NOMO-1 treated with DMSO at 0.1 percent for 48 hours (cell line): ENCODE measurements around the gene CST3.
"Not testable (repeated sequence)": the region's sequence is repeated elsewhere in the genome, so short reads cannot be mapped to it uniquely, and the experiment has no call there.

Experiments
- DNase-seq: peaks from one replicate; lab custom pipeline; 2025; ENCODE audit not compliant: unreplicated experiment; lab: John Stamatoyannopoulos, UW

Gene CST3

DNA sequence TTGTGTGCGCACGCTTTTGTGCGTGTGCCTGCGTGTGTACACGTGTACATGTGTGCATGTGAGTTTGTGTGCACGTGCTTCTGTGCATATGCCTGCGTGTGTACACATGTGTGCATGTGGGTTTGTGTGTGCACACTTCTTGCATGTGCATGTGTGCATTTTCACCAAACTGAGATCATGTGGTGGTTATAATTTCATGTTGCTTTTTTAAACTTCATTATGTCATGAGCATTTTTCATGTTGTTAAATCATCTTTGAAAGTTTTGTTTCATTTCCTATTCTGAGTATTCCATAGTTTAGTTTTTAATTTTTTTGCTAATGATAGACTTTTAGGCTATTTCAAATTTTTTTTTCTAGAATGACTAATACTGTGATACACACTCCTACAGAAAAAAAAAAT is 6.4 kb upstream of the CST3 start:
- no peak for DNase-seq

DNA sequence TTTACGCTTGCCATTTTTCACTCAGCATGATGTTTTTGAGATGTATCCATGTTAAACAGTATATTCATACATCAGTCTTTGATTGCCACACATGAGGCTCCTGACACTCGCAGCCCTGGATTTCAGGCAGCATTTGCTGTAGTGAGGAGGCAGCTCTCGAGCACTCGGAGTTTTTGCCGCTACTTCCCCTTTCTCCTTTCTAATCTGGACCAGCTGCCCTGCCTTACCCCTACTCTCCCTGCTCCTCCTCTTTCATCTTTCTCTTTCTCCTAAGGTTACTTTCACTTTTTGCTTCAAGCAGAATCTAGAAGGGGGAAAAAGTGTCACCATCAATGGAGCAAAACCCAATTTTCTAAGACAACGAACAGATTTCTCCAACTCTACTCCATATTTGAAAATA is 5.9 kb upstream of the CST3 start:
- peak; percentile 79 for DNase-seq

DNA sequence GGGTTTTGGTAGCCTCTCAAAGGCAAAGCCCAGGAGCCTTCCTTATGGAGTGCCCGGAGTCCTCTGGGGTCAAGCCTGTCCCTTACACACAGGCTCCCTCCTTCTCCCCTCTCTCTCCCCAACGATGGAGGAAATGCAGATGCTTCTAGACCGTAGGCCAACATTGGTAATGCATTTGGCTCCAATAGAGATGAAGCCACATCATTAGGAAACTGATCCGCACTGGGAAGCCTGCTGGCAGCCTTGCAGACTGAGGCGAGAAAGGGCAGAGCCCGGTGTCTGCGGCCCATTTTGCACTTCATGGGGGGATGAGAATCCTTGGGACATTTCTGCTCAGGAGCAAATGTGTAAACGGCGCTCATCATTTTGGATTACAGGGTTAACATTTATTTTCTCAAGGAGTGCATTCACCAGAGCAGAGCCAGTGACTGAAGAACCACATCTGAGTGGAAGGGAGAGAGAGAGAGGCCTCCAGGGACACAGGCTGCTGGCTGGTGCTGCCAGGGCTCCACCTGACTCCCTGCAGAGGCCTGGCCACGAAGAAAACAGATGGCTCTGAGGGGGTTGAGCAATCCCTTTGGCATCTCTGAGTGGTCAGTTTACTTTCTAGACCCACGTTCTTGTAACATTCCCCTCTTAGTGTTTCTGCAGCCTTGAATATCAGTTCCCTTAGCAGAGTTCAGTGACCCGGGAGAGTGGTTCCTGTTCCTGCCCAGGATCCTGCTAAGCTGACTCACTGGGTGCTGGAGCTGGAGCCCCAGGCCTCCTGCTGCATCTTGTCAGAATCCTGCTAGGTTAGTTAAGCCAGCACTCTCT is 4.4 kb upstream of the CST3 start:
- no peak for DNase-seq

DNA sequence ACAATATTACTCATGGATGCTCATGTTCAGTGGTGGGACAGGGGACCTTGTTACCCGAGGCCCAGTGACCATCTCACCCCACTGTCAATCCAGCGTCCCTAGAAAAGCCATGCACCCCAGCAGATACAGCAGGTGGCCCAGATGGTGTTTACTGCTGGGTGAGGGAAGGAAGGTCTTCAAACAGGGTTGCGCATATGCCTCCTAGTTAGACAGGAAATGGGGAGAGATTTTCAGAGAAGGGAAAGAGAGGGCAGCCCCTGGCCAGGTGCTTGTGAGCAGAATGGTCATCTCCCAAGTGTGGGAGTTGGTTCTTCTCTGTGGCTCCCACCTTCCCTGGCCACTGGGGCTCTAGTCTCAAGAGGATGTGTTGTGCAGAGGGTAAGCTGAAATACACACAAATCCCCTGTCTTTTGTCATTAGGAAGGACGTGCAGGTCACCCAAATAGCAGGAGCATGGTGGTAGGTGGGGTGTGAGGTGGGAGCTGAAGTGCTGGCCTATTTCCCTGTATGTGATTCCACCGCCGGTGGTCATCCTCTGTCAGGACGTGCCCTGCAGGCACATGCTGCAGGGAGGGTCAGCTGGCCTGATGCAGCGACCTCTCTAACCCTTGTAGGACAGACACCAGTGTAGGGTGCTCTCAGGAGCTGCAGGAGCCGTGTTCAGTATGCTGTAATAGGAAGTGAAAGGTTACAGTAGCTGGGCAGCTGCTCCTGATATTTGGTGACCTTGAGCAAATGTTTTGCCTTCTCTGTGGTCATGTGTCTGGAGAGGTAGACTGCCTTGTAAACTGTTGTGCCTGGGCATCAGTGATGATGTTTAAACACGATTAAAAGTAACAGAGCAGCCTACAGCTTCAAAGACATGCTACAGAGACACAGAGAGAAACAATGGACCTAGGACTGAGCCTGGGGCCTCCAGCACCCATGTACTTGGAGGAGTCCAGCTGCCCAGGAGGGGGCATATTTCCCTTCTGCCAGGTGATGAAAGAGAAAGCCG is 3.2 kb upstream of the CST3 start:
- no peak for DNase-seq

DNA sequence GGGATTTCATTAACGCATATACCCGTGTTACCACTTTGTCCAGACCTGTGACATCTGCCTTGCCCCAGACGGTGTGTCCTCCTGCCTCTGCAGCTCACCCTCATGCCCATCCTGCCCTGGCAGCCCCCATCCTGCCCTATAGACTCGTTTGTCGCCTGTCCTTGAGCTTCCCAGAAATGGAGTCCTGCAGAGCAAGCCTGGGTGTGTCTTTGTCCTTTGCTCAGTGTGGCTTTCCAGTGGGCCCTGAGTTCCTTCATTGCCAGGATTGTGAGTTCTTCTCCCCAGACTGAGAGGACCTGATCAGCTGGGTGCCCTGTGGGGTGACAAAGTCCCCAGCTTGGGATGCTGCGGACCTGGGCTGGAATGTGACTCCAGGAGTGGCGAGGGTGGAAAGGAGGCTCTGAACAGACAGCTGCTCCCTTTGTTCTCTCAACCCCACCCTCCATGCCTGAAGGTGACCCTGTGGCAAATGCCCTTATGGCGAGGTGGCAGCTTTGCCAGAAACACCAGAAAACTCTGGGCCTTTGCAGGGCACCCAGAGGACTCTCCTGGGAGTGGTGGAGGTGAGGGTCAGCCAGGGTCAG is 2.4 kb upstream of the CST3 start:
- DNase-seq: no peak

DNA sequence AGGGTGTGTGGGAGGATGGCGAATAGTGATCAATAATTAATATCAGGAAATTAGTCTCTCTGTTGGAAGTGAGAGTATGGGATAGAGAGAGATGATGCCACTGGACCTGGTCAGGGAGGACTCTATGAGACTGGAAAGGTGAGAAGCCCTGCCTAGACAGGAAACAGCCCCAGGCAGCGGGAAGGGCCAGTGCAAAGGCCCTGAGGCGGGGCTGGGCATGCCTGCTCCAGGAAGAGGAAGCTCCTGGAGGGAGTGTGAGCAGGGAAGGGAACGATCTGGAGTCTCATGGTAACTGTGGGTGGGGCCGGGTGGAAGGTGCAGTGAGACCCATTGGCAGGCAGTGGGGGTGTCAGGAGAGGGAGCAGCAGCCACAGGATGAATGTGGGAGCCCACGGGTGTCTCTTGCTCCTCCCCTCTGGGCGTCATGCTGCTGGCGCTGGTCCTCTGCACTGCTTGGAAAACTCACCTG is 1.8 kb upstream of the CST3 start:
- no peak for DNase-seq

DNA sequence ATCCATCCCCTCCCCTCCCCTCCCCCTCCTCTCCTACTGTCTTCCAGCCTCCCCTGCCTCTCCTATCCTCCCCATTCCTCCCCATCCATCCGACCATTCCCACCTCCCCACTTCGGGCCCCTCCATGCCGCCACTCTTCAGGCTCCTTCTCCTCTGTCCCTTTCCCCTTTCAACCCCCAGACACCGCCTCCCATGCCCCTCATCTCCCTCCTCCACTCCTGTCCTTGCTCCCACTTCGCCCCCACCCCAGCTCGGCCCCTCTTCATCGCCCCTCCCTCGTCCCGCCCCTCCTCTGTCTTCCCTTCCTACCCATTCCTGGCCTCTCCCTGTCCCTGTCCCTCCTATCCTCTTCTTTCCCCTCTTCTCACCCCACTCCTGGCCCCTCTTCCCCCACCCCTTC is 554 bp upstream of the CST3 start:
- DNase-seq: no peak

DNA sequence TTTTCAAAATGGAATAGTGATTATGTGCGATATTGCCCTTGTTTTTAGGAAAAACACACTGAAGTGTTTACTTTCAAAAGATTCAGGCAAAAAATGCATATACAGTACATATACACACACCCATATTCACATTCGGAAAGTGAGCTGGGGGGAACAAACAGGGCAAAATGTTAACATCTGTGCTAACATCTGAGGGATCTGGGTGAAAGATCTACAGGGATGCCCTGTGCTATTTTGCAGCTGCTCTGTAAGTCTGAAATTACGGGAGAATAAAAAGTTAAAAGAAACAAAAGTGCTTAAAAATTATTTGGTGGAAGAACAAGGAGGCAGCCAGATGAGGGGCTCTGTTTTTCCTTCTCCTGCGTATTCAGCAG is 860 bp downstream of the CST3 start:
- no peak for DNase-seq

DNA sequence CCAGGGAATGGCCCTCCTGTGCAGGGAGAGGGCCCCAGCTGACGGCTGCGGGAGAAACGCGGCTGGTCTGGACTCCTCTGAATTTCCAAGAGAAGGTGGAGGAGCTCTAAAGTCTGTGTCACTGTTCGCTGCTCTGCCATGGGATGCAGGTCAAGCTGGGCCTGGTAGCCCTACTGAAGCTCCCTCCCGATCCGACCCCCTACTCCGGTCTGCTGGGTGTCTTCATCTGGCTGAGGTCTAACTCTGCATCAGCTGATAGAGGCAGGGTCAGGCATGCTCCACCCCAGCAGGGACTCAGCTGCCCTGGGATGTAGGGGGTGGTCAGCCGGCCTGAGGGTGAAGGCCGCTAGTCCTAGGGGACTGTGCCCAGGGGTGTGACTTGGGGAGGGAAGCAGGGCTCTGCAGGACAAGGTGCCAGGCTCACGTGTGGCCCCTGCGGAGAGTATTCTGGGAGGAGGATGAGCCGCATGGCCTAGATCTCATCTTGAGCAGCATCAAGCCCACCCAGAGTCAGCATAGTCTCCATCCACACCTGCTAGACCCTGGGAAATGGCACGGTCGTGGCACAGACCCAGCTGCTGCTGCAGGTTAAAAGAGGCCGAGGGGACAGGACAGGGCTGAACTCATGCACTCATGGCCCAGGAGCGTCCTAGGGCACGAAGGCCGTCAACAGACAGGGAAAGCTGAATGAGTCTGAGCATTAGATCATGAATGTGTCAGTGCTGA is 1.4 kb downstream of the CST3 start:
- DNase-seq: no peak

DNA sequence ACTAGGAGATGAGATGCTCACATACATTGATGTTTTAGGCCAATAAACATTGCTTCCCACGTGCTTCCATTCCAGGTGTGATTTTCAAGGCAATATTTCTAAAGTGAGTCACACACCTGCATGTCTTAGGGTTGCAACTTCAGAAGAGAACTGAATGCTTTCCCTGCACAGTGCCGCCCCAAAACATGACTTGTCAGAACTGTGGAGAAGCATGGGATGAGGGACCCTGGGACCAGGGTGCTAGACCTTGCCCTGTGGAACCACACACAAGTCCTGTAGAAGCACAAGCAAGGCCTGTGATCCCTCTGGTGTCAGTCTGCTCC is 2.0 kb downstream of the CST3 start:
- DNase-seq: not testable (repeated sequence)

DNA sequence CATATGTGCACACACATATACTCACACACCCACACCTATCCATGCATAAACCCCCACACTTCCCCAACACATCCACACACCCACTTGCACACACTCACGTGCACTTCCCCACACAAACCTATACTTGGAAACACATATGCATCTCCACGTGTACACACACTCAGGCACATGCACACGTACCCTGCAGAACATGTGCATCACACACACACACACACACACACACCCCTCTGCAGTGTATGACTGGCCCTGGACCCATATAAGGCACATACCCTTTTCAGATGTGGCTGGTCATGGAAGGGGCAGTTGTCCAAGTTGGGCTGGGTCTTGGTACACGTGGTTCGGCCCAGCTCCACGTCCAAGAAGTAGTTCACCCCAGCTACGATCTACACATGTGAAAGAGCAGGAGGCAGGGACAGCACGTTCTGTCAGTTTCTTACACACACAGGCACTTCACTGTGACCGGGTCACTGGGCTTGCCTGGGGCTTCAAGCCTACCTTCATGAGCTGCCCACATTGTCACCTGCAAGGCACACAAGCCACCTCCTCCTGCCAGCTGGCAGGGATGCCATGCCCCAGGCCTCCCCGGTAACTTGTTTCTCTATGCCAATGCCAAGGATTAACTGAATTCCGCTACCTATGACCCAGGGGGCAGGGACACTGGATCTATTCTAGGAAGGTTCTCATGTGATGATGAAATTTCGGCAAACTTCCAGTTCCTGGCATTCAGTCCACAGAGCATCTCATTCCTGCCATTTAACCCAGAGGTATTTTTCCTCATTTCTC is 2.6 kb downstream of the CST3 start:
- no peak for DNase-seq

DNA sequence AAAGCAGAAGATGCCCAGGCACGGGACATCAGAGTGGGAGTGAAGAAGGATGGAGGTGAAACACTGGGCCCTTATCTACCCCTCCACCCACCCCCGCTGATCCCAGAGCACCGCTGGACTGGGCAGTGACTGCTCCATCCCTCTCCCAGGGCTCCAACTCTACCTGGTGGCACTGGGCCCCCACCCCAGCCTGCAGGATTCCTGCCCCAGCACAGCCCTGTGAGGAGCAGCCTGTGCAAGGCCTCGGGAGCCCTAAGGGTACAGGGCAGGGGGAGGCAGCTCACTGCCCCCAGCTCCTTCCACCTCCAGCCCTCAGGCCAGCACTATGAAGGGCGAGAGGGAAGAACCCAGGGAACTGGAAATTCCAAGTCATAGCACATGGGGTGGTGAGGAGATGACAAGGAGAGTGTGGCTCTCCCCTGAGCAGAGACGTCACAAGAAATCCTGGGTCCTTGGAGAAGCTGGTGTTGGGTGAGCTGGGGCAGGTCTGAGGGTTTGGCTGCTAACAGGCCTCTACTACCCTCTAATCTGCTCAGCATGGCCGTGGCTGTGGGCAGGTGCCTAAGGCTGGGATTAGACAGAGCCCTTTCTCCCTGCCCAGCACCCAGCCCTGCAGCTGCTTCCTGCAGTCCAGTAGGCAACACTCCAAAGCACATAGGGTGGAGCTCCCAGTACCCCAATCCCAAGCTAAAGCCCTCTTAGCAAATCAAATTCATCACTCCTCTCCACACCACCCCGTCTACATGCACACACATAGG is 3.5 kb downstream of the CST3 start:
- no peak for DNase-seq

DNA sequence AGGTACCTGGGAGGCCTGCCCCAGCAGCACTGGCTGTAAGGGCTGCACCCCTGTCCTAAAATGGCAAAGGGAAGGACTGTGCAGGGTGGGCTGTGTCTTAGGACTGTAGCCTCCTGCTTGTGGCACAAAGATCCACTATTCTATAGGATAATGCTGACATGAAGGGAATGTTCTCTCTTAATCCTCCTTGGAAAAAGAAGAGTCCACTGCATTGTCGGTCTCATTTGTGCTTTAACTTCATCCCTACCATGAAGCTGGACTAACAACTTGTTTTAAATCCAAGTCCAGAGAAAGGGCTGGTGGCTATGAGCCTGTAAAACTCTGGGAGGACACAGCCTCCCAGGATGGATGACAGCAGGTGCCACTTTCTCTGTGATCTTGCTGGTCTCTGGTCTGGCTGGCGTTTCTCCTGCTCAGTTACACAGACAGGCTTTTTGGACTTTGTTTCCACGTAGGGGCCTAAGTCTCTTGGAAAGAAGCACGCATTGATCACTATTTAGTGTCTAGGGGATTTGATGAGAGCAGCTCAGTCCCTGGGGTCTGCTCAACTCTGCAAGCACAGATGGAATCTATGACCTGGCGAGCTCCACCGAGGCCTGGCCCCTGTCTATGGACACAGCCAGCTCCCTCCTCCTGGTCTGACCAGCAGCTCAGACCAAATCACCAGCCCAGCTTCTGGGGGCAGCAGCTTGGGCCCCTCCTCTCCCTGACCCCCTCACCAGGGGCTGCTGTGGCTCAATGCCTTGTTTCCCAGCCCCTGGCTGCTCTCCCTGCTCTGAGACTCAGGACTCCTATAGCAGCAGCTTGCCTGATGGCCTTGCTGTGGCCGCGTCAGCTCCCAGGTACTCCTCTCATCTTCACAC is 4.8 kb downstream of the CST3 start:
- DNase-seq: no peak

DNA sequence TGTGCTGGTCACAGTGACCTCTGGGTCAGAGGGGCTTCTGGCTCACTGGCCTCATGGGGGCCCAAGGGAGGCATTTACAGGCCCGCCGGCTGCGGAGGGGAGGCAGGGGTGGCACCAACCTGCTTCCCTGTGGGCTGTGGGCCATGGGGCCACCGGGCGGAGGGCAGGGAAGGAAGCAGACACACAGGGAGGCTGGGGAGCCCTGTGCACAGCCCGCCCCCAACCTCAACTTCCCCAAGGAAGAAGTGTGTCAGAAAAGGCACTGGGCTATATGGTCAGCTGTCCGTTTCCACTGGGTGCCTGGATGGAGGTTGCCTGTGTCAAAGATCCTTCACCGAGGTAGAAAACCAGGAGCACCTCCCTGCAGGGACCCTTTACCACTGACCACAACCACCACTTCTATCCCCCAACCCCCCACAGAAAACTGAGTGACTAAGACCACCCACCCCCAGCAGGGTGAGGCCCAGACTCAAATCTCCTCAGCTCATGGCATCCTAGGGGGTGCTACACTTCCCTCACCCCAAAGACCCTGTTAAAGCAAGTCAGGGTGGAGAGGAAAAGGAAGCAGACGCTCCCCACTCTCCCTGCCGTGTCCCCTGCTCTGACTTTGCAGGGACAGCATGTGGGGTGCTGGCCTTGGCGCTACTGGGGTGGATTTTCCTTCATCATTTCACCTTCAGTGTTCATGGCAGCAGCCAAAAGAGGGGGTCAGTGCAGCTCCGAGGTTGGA is 5.6 kb downstream of the CST3 start:
- no peak for DNase-seq

DNA sequence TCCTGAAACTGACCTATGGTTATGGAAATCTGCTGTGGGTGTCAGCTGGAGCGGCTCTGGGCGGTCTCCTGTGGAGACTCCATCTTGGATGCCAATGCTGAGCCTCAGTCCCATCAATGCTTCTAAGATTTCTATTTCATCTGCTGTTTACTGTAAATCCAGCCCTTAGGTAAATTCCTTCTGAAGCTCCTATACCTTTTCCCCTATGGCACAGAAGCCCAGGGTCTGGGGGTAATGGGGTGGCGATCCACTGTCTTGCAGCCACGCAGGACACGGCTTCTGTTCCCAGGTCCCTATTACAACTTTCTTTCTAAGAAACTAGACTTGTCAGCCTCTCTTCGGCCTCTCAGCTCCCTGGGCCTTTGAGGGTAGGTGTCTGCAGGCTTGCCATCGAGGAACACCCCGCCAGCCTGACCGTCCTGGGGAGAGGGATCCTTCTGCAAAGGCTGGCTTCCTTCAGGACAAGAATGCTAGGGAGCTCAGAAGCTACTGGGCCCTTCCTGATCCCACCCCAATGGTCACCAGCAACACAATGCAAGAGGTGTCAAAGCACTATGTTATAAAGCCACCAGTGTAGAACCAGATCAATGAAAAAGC is 6.4 kb downstream of the CST3 start:
- no peak for DNase-seq

DNA sequence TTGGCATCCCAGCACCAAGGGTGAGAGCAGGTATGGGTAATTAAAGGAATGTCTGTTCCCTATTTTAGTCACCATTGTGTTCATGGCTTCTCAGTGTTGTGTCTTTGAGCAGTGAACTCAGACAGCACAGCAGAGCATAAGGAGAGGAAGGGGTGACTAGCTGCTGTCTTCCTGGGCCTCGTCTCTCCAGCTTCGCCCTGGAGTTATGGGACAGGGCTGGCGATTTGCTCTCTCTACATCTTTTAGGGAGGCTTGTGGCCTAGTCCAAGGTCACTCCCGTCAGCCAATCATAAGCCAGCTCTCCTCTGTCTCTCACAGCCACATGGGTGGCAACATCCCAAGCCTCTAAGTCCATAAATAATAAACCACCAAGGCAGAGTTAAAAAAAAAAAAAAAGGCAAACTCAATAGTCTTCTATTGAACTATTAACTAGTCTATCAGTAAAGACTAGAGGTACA is 7.3 kb downstream of the CST3 start:
- no peak for DNase-seq

DNA sequence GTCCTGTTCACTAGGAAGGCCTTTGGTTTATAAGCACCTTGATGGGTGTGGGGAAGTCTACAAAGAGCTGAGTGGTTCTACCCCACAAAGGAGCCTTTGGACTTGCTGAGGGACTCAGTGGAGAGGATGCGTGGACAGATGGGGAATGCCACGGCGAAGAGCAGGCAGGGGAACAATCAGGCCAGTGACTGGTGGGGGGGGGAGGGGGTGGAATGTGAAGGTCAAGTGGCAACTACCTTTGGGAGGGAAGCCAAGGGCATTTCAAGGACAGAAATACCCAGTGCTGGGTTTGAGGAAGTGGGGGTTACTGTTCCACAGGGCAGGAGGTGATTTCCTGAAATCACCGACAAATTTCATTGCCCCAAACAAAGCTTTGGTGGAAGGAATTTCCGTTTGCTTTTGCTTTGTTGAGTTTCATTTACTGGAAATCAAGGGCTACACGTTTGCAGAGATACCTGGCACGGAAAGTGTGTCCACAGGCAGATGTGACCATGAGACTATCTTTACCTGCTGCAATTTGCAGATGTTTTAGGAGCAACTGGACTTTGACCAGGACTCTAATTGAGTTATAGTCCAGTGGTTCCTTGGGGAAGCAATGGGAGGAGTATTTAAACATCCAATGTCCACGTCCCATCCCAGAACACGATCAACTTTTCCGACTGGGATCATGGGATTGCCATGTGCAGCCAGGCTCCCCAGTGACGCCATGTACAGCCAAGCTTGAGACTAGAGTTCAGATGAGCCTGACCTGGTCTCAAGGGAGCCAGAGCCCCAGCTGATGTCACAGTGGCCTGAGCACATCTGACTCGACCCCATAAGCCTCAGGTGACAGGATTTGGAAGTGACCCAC is 8.0 kb downstream of the CST3 start:
- no peak for DNase-seq
